GM19193 (cell line): ENCODE results near the gene TCAIM.

Source experiments
- POLR2A ChIP-seq: IDR thresholded peaks from 4 replicates; pipeline ENCODE4 v1.6.1; 2011; ENCODE audit not compliant: insufficient read depth, insufficient read length; ENCODE audit errors: extremely low read depth

The TCAIM gene

GRCh38 chr3:44337248-44337785, 1.2 kb upstream of the TCAIM start:
- TF ChIP-seq POLR2A, result no peak

GRCh38 chr3:44338828-44339127, 212 bp downstream of the TCAIM start:
- no peak for TF ChIP-seq POLR2A

GRCh38 chr3:44339181-44340057, 853 bp downstream of the TCAIM start:
- TF ChIP-seq POLR2A, result no peak

GRCh38 chr3:44340058-44340395, 1.5 kb downstream of the TCAIM start:
- no peak for TF ChIP-seq POLR2A

GRCh38 chr3:44342176-44342790, 3.7 kb downstream of the TCAIM start:
- no peak for TF ChIP-seq POLR2A

GRCh38 chr3:44343421-44343820, 4.9 kb downstream of the TCAIM start:
- TF ChIP-seq POLR2A, result no peak

GRCh38 chr3:44348993-44349392, 10.4 kb downstream of the TCAIM start:
- no peak for TF ChIP-seq POLR2A

- no peak for TF ChIP-seq POLR2A
Measured at GRCh38 chr3:44353355-44353924, 14.9 kb downstream of the TCAIM start.

- no peak for TF ChIP-seq POLR2A
Measured at GRCh38 chr3:44355362-44356033, 16.9 kb downstream of the TCAIM start.

GRCh38 chr3:44359146-44359751, 20.7 kb downstream of the TCAIM start:
- TF ChIP-seq POLR2A, result no peak

- no peak for TF ChIP-seq POLR2A
Measured at GRCh38 chr3:44363591-44363990, 25.0 kb downstream of the TCAIM start.

GRCh38 chr3:44365952-44366351, 27.4 kb downstream of the TCAIM start:
- no peak for TF ChIP-seq POLR2A

- no peak for TF ChIP-seq POLR2A
Measured at GRCh38 chr3:44375450-44375849, 36.9 kb downstream of the TCAIM start.

- no peak for TF ChIP-seq POLR2A
Measured at GRCh38 chr3:44387404-44387803, 48.8 kb downstream of the TCAIM start.

GRCh38 chr3:44392489-44392888, 53.9 kb downstream of the TCAIM start:
- TF ChIP-seq POLR2A, result no peak
